ENCODE results near the gene CCL19. TPM values are rescaled to one million over a fixed set of nuclear protein-coding genes. Genes with fewer than 3 reads are reported as not detected.
A peak's percentile ranks its signal among the peaks of the same experiment; 100 is the strongest.
"Not testable (repeated sequence)": the region's sequence is repeated elsewhere in the genome, so short reads cannot be mapped to it uniquely, and the experiment has no call there.

Gene CCL19
- 0.39 TPM for total RNA-seq

- no peak for DNase-seq
Measured at GRCh38 chr9:34690983-34691935, at the start of gene CCL19. TSS of gene CCL19 (minus strand) at chr9:34691276. CDS start at chr9:34691139, 137 bp downstream.

GRCh38 chr9:34740176-34740575 lies 49.1 kb upstream of the CCL19 start:
- not testable (repeated sequence) for DNase-seq

GRCh38 chr9:34737677-34738260 lies 46.7 kb upstream of the CCL19 start:
- DNase-seq: no peak

- DNase-seq: no peak
Measured at GRCh38 chr9:34734720-34735119, 43.6 kb upstream of the CCL19 start.

- no peak for DNase-seq
Measured at GRCh38 chr9:34732886-34733285, 41.8 kb upstream of the CCL19 start.

- no peak for DNase-seq
Measured at GRCh38 chr9:34732478-34732877, 41.4 kb upstream of the CCL19 start.

- DNase-seq: no peak
Measured at GRCh38 chr9:34723141-34723540, 32.1 kb upstream of the CCL19 start.

- not testable (repeated sequence) for DNase-seq
Measured at GRCh38 chr9:34719769-34720025, 28.6 kb upstream of the CCL19 start.

GRCh38 chr9:34719021-34719768 lies 28.1 kb upstream of the CCL19 start:
- DNase-seq: no peak

- DNase-seq: no peak
Measured at GRCh38 chr9:34717996-34718614, 27.0 kb upstream of the CCL19 start.

- no peak for DNase-seq
Measured at GRCh38 chr9:34716711-34717110, 25.6 kb upstream of the CCL19 start.

- DNase-seq: no peak
Measured at GRCh38 chr9:34715639-34716215, 24.7 kb upstream of the CCL19 start.

- DNase-seq: no peak
Measured at GRCh38 chr9:34714007-34714406, 22.9 kb upstream of the CCL19 start.

GRCh38 chr9:34712140-34712539 lies 21.1 kb upstream of the CCL19 start:
- DNase-seq: no peak

- DNase-seq: no peak
Measured at GRCh38 chr9:34710023-34710422, 18.9 kb upstream of the CCL19 start, which contains the start of gene CCL21. TSS of gene CCL21 (minus strand) at chr9:34710136. CDS start at chr9:34710066, 70 bp downstream.

- no peak for DNase-seq
Measured at GRCh38 chr9:34709196-34709978, 18.3 kb upstream of the CCL19 start.

- no peak for DNase-seq
Measured at GRCh38 chr9:34707130-34707529, 16.1 kb upstream of the CCL19 start.

GRCh38 chr9:34701769-34702736 lies 11.0 kb upstream of the CCL19 start:
- DNase-seq: peak; percentile 90

- peak; percentile 9 for DNase-seq
Measured at GRCh38 chr9:34701023-34701768, 10.1 kb upstream of the CCL19 start.

Data from skin of body (tissue), 2 donors.